Skin epidermis (tissue), 12 donors: ENCODE results near the gene PLXND1.

ENCODE experiments used
- H3K27ac ChIP-seq, 21 experiments: fragments of 200-600 bp; sonication (generic) in 11 of 21; one replicate each; pipeline ENCODE4 v1.5.0; 2020; ENCODE audit warnings: mild to moderate bottlenecking in 3 of 21, inconsistent platforms in 2 of 21, moderate library complexity in 2 of 21
- H3K4me3 ChIP-seq, 7 experiments: fragments of 200-600 bp; sonication (generic) in 2 of 7; one replicate each; pipeline ENCODE4 v1.5.0; 2020; ENCODE audit warnings: inconsistent platforms in 2 of 7, mild to moderate bottlenecking in 2 of 7, moderate library complexity in 1 of 7

PLXND1 gene

DNA sequence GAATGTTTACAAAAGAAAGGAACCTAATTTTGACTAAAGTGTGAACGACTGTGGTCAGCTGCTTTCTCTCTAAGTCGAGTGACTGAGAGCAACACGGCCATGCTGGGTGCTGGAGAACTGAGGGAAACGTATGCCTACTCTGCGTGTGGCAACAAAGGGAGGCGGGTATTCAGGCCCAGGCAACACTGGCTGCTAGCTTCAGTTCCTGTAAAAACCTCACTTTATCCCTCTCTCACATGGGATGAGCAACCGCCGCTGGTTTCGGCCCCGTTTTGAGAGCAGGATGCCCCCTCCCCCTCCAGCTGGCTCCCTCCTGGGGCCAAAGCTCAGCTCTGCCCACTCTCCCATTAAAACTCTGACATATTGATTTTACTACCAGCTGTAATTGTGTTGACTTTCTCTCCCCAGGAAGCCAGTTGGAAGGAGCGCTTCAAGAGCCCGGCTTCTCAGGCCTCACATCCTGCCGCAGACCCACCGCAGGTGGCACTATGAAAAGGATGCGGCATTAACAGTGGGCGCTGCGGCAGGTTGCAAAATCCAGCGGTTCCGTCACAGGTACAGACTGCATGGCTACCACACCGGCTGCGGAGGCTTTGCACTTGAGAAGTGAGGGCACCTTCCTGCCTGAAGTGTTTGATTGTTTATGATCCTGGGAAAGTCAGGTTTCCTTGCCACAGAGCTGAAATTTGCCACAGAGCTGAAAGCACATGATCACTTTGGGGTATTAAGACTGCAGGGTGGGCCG, 12.7 kb downstream of the PLXND1 start:
- Histone ChIP-seq H3K4me3 (no peak overlapping the region), H3K27ac (peak overlapping the region in 20 of 21 experiments; percentile 45 to 94 (median 84))

DNA sequence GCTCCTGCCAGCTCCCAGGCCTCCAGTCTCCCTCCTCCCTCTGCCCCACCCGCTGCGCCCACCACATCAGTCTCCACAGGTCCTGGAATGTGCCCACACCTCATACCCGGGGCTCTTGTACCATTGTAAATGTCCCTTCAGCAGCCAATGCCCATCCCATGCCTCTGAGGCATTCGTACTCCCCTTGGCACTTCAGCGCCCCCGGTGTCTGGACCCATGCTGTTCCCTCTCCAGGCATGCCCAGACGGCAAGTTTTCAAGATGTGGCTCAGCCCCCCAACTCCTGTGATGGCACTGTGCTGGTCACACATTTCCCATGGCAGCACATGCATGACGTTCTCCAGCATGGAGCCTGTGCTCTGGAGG, 13.3 kb downstream of the PLXND1 start:
- peak overlapping the region in 20 of 21 experiments; percentile 45 to 94 (median 84) for H3K27ac ChIP-seq

DNA sequence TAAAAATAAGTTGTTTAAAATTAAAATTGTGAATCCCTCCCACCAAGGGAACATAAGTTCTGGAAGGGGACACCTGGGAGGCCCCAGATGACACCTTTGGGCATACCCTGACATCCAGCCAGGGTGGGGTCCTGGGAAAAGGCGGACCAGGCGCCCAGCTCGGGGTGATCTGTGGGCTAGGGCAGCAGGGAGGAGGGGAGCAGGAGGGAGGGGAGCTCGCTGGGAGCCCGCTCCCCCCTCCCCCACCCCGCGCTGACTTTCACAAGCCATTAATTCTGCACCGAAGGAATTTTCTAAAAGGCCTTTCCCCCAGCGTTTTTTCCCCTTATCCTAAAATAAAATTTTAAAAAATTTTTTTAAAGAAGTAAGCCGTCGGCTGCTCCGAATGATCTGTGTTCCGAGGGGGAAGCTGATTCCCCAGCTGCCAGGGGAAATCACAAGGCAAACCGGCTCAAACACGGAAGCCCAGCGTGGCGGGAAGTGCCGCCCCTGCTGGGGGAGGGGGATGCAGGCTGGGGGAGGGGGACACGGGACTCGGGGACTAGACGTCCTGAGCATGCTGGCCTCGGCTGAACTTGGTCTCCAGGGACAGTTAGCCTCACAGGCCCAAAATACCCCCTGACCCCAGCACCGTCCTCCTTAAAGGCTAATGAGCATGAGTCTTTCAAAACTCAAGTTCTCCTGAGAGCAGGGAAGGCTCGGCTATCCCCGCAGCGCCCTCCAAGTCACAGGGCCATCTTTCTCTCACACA, 13.9 kb downstream of the PLXND1 start:
- peak overlapping the region in 20 of 21 experiments; percentile 45 to 94 (median 84) for H3K27ac ChIP-seq
- H3K4me3 ChIP-seq: no peak overlapping the region

More for the DNA sequence above, 13.3 kb downstream of the PLXND1 start:
- no peak overlapping the region for H3K4me3 ChIP-seq

DNA sequence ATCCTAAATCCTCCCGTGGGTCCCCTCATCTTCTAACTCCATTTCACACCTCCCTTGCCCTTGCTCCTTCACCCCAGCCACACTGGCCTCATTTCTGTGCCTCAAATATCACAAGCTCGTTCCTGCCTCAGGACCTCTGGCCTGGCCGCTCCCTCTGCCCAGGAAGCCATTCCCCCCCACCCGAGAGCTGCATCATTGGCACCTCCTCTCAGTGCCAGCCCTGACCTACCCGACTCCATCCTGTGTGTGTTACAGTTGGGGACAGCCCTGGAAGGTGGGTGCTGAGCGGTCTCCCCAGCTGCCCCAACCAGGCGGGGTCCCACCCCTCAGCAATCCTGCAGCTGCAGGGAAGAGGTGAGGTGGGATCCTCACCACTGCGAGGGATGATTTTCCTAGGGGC, 14.5 kb downstream of the PLXND1 start:
- Histone ChIP-seq H3K27ac (peak overlapping the region in 20 of 21 experiments; percentile 36 to 94 (median 84)), H3K4me3 (no peak overlapping the region)

DNA sequence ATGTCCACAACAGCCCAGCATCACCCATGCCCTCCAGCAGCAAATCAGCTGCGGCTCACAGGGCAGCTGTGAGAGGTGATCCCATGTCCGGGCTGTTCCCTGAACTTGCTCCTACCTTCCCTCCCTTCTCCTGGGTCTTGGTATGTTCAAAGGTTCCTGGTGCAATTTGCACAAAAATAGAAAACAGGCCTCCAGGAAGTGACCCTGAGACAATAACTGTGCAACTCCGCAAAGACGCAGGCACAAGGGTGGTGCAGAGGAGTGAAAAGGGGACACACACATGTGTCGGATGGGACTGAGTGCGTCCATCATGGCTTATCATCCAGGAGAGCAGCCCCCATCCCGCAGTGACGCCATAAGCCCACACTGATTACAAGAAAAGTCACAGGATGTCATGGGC, 16.3 kb downstream of the PLXND1 start:
- no peak overlapping the region for H3K4me3 ChIP-seq
- H3K27ac ChIP-seq: peak overlapping the region in 4 of 21 experiments; percentile 4 to 51 (median 32)

DNA sequence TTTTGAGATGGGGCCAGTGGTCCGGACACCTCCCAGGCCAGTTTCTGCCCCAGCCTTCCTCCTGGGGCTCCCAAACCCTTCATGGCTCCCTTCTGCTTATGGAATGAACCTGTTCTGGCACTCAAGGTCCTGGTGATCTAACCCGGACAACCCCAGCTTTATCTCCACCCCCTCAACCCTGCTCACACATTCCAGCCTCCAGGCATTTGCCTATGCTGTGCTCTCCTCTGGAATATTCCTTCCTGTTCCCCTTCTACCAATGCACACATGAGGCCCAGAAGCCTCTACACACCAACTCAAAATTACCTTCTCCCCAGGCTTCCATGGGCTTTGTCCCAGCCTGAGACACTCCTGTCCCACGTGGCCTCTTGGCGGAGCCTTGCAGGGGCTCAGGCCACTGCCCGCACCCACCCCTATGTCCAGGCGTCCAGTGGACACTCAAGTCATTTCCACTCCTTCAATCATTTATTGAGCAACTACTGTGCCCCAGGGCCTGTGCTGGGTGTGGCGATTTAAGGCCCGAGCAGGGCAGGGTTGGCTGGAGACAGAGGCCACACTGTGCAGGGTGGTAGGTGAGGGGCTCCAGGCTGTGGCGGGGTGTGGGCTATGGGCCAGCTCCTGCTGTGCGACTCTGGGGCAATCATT, 18.8 kb downstream of the PLXND1 start:
- Histone ChIP-seq H3K27ac (peak overlapping the region in 16 of 21 experiments; percentile 0 to 71 (median 34)), H3K4me3 (no peak overlapping the region)

DNA sequence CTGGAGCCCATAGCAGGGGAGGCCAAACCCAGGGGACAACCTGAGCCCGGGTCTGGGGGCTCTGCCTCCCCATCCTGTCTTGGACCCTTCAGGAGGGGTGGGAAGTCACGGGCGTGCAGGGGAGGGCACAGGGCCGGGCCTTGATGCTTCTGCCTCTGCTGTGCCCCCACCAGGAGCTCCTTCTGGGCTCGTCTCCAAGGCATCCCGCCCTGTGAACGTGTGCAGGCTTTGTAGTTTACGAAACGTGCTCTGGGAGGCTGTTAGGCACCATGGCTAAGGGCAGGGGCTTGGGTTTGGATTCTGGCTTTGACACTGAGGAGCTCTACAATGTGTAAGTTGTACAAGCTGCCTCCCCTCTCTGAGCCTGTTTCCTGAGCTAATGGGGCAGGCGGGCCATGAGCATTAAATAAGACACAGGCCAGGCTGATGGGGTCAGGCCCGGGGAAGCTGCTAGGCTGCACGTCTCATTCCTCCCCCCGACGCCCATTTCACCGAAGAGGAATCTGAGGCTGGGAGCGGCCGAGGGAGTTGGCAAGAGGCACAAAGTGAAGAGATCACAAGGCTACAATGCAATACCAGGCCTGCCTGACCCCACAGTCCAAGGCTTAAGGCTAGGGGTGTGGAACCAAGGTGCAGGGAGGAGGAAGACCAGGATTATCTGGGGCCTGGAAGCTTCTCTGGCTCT, 19.6 kb downstream of the PLXND1 start:
- H3K27ac ChIP-seq: peak overlapping the region in 16 of 21 experiments; percentile 0 to 71 (median 38)

DNA sequence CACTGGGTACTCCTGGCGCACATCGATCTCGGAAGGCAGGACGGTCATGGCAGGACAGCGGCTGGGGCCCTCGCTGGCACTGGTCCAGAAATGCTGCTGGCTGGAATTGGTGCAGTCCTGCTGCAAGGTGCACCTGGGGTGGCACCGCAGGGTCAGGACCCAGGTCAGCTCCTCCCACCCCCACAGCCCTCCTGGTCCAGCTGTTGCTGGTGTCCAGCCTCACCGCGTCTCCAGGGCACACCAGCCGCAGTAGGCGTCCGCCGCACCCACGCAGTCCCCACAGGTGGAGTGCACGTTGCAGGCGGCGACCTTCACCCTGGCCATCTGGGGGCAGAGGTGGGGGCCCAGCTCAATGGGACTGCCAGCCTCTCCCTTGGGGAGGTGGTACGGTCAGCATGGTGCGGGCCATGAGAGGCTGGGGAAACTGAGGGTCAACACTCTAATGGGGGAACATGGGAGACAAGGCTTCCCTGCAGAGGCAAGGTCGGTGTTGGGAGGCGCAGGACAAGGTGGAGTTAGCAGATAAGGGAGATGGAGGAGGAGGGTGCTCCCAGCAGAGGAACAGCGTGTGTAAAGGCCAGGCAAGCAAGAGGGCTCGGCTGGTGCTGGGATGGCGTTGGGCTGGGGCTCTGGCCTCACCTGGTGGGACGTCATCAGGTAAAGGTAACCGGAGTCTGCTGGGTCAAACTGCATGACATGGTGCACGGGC, 20.4 kb downstream of the PLXND1 start:
- peak overlapping the region in 2 of 21 experiments; percentile 0 to 66 for H3K27ac ChIP-seq
- H3K4me3 ChIP-seq: no peak overlapping the region

More for the DNA sequence above, 19.6 kb downstream of the PLXND1 start:
- H3K4me3 ChIP-seq: no peak overlapping the region

DNA sequence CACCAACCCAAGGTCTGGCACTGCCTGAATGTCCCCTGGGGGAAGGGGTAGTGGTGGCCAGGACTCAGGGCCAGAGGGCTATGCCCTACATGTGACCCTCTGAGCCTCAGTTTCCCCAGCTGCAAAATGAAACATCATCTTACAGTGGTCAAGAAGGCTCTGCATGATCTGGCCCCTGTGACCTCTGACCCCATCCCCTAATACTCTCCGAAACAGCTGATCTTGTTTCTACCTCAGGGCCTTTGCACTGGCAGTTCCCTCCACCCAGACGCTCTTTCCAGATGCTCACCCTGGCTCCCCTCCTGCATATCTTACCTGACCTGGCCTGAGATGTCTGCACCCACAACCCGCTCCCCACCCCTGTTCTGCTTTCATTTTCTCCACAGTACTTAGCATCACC, 21.8 kb downstream of the PLXND1 start:
- Histone ChIP-seq H3K4me3 (no peak overlapping the region), H3K27ac (no peak overlapping the region)

DNA sequence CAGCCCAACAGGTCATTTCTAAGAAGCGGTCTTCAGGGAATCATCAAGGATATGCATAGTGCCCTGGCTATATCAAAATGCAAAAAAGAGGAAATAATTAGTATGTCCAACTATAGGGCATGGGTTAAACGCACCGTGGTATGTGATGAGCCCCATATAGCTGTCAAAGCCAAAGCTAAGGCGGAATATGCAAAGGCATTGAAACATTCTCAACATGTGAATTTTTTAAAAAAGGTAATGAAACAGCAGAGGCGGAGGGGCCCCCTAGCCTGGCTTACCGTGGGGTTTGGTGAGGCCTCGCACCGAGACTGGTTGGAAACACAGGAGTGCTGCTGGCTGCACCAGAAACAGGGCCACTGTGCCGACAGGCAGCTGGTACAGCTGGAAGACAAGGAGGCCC, 23.2 kb downstream of the PLXND1 start:
- Histone ChIP-seq H3K27ac (peak overlapping the region in 1 of 21 experiments; percentile 23), H3K4me3 (no peak overlapping the region)

DNA sequence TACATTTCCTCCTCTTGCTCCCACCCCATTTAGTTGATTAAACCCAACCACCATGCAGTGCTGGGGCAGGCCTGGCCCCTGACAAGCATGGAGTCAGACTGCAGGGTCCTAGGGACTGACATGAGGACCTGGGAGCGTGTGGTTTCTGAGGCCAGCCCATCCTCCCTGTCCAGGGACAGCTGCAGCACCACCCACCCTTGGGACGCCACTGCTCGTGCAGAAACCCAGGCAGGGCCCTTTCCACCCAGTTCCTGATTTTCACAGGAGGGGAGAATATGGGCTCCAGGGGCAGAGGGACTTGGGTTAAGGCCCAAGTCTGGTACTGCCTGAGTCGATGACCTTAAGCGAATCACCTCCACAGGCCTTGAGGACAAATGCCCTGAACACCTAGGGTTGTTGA, 23.7 kb downstream of the PLXND1 start:
- H3K4me3 ChIP-seq: no peak overlapping the region

DNA sequence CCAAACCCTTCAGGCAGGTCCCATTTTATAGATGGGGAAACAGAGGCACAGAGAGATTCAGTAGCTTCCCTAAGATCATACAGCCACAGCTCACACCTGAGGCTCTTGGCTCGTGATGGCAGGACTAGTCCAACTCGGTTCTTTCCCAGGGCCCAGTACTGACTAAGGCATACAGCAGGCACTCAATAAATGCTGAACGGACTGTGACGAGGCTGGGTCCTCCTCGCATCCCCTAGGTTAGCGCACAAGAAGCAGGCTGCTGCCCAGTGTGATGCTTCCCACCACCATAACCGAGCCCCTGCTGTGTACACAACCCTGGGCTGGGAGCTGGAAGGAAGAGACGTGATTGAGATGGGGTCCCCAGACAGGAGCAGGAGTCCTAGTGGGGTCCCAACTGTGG, 24.9 kb downstream of the PLXND1 start:
- H3K27ac ChIP-seq: no peak overlapping the region

More for the DNA sequence above, 23.7 kb downstream of the PLXND1 start:
- H3K27ac ChIP-seq: peak overlapping the region in 2 of 21 experiments; percentile 23 to 24

DNA sequence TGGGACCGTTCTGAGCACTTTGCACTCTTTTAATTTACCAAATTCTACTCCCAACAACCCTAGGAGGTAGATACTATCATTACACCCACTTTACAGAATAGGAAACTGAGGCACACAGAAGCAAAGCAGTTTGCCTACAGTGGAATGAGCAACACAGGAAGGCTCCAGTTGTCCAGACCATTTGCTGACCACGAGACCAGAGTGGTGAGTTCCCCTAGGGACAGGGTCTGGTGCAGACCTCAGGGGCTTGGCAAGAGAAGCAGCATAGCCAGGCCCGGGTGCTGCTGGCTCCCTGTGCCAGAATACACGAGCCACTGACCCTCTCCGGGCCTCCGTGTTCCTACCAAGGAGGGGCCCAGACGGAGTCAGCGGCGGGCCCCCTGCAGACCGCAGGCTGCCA, 26.5 kb downstream of the PLXND1 start:
- Histone ChIP-seq H3K27ac (peak overlapping the region in 5 of 21 experiments; percentile 4 to 86 (median 28)), H3K4me3 (no peak overlapping the region)

More for the DNA sequence above, 24.9 kb downstream of the PLXND1 start:
- H3K4me3 ChIP-seq: no peak overlapping the region

DNA sequence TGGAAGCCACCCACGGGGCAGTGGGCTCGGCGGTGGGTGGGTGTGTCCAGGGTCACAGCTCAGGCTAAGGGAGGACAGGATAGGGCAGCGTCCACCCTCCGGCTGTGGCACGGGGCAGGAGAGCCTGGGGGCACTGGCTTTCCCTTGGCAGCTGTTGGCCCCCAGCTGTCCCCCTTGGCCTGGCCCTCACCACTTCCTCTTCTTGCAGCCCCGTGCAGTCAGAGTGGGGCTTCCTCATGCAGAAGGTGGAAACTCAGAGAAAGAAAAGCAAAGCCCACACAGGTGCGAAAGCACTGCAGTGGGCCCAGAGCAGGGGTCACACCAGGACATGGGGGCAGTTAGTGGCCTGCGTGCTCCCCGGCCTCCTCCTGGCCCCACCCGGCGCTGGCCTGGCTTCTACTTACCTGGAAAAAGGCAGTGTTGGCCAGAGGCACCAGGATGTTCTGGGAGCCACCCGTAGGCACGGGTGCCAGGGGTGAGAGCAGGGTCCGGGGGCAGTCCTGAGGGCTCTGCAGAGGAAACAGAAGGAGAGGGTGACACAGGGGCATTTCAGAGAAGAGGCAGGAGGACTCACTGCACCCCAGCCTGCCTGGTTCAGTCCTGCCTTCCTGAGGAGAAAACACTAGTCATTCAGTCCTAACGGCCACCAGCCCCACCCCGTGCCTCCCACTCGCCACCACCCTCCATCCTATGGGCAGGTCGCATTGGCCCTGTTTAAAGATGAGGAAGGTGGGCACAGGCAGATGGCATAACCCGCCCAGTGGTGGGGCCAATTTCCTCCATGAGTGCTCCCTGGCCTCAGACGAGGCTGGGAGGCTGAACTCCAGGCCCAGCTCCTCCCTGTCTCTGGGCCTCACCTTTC, 28.3 kb downstream of the PLXND1 start:
- H3K4me3 ChIP-seq: no peak overlapping the region
- H3K27ac ChIP-seq: peak overlapping the region in 20 of 21 experiments; percentile 40 to 91 (median 73)

DNA sequence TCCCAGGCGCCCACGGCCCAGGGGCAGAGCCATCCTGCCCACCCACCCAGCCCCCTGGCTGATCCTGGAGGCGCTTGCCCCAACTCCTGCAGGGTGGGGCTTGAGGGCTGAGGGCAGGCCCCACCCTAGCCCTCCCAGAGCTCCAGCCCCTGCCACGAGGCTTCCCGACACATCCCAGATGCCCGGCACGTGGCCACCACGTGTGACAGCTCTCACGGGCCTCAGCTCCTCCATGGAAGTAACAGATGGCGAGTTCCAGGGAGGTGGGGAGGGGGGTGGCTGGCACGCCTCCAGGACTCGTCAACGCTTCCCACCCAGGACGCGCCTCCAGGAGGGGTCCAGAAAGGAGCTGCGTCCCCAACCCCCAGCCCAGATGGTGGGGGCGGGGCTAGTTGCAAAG, 29.1 kb downstream of the PLXND1 start:
- Histone ChIP-seq H3K4me3 (no peak overlapping the region), H3K27ac (peak overlapping the region; percentile 13 to 91 (median 75))

DNA sequence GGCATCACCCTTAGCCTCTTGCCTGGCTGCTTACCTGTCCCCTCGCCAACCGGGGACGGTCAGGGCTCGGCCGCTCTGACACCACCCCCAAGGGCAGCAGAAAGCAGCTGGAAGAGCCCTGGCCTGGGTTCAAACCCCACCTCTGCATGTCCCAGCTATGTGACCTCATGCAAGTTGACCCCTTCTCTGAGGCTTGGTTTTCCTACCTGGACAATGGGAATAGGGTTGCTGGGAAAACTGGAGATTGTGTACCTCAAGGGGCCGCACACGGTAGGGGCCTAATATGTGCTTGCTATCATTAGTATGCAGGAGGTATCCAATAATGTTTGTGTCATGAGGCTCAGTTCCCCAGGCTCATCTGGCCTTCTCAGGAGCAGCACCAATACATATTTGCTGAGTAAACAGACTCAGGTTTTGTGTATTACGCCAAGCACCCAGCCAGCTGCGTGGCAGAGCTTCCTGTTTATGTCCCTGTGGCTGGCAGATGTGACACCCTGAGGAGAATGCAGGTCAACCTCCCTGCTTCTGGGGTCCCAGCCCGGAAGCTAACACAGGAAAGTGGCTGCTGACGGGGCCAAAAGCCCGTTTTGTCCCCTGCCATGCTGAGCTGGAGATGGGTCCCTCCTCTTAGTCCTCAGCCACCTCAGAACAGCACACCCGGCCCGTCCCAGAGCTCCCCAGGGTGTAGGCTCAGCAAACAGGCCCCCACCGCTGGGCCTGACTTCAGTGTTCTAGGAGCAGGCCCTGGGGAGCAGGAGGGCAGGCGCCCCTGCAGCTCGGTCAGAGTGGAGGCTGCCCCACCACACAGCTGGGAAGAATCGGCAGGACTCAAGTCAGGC, 29.7 kb downstream of the PLXND1 start:
- Histone ChIP-seq H3K4me3 (no peak overlapping the region), H3K27ac (peak overlapping the region; percentile 13 to 91 (median 75))

DNA sequence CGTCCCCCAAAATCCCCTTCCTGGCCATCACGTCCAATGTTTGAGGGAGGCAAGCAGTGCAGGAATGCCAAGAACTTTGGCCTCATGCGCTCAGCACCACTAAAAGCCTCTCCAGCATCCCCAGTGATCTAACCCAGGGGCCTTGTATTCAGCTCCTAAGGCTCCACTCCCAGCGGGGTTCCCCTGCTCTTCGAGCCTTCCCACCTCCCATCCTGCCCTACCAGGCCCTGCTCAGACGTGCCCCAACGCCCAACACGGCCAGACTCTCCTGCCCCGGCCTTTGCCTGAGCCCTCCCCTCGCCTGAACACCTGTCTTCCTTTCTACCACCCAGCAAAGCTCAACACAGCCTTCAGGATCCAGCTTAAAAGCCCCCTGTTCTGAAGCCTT, 30.5 kb downstream of the PLXND1 start:
- no peak overlapping the region for H3K4me3 ChIP-seq
- H3K27ac ChIP-seq: peak overlapping the region in 17 of 21 experiments; percentile 16 to 91 (median 80)
